Measurements from ENCODE around the gene GPS1.

DNA sequence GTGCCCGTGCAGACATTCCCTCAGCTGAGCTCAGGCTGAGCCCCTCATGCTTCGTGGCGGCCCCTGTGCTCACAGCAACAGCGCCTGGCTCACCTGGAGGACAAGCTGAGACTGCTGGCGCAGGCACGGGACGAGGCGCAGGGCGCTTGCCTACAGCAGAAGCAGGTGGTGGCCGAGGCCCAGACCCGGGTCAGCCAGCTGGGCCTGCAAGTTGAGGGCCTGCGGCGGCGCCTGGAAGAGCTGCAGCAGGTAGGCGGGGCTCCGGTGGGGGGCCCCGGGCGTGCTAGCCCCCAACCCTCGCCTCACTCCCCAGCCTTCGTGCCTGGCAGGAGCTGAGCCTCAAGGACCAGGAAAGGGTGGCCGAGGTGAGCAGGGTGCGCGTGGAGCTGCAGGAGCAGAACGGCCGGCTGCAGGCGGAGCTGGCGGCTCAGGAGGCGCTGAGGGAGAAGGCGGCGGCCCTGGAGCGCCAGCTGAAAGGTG is 21.7 kb upstream of the GPS1 start:
- no peak for TF ChIP-seq POLR2A (IDR thresholded peaks at IDR 0.05)
- TF ChIP-seq, protein P1, sequence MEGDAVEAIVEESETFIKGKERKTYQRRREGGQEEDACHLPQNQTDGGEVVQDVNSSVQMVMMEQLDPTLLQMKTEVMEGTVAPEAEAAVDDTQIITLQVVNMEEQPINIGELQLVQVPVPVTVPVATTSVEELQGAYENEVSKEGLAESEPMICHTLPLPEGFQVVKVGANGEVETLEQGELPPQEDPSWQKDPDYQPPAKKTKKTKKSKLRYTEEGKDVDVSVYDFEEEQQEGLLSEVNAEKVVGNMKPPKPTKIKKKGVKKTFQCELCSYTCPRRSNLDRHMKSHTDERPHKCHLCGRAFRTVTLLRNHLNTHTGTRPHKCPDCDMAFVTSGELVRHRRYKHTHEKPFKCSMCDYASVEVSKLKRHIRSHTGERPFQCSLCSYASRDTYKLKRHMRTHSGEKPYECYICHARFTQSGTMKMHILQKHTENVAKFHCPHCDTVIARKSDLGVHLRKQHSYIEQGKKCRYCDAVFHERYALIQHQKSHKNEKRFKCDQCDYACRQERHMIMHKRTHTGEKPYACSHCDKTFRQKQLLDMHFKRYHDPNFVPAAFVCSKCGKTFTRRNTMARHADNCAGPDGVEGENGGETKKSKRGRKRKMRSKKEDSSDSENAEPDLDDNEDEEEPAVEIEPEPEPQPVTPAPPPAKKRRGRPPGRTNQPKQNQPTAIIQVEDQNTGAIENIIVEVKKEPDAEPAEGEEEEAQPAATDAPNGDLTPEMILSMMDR (IDR thresholded peaks at IDR 0.05 in 8 of 11, conservative IDR thresholded peaks at IDR 0.05 in 3 of 11), result no peak

Measured in spleen (tissue), 7 donors.